Fibroblast of gingiva (primary cell): ENCODE data around the gene ROBO1.

Source experiments
- DNase-seq: peaks from one replicate; pipeline ENCODE4 v3.0.0-alpha.2; 2011; ENCODE audit warnings: low read depth

Gene ROBO1

DNA sequence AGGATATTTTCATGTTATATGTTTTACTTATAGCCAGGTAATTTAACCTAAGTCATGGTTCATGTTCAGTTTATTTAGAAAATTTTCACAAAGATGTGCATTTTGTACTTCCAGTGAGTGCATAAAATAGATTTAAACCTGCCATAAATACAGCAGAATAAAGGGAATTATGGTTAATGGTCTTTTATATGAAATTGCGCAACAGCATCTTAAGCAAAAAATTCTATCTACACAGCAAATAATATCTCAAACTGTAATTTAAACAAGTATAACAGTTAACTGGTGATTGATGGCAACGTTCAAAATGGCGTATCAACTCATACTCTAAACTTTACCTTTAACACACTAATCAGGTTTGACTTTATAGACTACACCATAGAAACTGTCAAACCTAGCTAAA is 97.6 kb downstream of the ROBO1 start:
- DNase-seq, result no peak

DNA sequence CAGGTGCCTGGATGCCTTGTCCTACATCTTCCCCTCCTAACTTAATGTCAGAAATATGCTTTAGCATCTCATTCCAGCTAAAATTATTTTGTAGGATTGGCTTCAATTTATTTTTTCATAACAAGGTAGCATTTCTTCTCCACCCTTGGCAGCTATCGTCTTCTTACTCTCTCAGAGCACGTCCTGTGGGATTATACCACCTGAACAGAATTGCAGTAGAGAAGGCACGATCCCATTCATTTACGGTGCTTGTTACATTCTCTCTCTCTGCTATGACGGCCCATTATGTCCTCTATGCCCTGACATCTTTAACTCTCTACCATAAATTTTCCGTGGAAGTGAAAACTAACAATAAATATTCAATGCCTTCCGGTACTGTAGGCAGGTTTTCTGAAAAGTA is 103.3 kb downstream of the ROBO1 start:
- DNase-seq, result no peak

DNA sequence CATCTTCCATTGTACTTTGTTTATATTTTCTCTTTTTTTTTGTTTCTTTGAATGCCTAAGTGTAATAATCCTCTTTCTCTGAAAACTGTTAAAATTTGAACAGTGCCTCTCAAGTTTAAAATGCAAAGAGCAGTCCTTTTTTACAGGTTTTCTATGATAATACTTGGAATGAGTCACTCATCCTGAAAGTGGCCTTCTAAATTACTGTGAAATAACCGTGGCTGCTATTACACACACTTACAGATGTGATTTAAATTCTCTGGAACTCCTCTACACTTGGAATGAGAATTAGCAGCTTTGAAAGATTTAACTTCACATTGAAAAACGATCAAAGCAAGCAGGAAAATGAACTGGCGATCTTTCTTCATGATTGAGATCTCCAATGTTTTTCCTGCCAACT is 105.9 kb downstream of the ROBO1 start:
- DNase-seq, result no peak

DNA sequence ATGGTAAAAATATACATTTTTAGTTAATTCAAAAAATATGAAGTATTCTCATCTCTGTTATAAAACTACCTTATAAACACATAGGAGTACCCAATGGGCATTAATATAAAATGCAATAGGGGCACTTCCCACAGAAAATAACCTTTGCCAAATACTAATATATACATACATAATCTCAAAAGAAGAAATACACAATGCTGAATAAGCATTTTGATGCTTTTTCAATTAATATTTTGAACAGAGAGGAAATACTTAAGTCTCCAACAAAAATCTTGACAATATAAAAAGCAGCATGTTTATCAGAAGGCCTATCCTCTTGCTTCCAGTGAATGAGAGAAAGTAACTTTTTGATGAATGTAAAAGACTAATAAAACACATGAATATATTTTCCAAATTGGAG is 110.7 kb downstream of the ROBO1 start:
- DNase-seq, result no peak

DNA sequence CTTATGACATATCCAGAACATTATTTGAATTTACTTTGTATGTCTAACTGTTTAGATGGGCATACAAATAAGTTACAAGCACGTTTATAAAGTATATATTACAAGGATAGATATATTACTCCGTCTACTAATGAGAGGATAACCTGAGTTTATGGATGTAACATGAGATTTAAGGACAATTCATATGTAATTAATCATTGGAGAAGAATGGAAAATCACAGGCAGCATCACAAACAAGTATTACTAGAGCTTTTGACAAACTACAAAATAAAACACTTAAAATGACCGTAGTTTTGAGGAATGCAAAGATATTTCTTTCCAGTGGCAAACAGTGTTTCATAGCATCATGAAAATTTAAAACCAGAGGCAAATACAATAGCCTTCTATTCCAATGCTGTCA is 113.8 kb downstream of the ROBO1 start:
- no peak for DNase-seq

DNA sequence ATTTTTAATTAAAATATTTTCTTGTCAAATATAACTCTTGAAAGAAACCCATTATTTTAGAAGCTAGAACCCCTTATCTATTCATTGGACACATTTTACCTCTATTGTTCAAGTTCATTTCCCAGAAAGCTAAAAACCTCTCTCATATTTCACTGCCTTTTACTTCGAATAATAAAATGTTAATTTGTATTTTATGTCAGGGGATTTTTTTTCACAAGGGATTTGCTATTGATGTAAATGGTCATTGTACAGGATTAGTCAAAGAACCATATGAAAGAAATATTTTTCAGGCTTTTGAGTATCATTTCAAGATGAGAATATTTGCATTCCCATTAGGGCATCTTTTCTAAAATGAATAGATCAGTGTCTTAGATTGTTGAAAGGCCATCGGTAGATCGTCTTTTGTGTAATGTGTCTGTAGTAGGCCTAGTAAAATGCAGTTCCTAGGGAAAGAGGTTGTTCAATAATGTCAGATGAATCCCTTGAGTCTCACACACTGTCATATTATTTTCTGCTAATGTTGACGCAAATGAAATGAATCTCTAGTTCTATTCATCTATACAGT is 114.5 kb downstream of the ROBO1 start:
- DNase-seq, result no peak

DNA sequence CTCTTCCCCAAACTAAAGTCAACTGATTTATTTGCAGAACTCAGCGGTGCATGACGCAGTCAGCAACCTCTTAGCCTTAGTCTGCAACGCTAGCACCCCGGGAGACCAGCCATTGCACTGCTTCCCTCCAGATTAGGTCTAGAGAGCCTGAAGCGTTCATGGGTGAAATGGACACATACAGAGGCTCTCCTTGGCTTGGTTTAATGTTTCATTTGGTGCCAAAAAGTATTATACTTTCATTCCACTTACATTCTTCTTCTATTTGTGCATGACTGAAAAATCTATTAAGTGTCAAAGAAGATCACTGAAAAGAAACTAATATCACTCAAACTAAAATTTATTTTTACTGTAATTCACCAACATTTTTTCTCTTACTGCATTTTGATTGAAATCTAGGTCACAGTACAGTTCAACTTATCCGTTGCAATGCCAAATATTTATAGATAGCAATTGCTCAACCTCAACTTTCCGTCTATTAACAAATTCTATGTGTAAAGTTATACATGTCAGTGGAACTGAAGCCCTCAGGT is 116.2 kb downstream of the ROBO1 start:
- no peak for DNase-seq

DNA sequence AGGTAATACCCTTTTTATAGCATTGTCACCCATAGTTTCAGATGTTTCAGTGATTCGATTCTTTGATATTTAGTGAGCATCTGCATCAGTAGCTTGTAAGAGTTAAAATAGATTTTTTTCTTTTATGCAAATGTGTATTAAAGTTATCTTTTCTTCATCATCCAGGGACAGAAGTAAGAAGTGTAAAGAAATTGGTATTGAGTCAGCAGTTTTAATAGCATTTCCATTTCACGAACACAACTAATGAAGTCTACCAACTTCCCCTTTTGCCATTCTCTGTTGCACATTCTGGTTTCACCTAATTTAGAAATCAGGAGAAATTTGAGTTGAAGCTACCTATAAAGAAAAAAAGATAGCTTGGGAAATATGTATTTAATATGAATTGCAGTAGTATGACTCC is 127.9 kb downstream of the ROBO1 start:
- DNase-seq, result no peak

DNA sequence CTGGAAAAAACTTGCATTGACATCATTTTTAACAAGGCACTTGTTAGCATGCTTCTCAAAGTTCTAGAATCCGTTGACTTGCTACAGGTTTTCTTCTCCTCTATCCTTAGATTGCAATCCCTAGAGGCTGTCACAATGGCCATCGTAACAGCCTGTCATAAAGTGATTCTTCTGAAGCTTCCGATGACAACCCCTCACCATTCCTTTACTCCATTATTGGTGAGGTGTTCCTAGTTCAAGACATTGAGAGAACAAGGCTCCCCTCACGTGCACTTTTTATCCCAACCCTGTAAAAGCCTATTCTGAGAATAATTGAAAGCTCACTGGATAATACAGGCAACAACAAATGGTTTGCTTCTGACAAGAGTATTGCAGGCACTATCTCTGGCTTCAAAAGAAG is 131.4 kb downstream of the ROBO1 start:
- DNase-seq, result no peak

DNA sequence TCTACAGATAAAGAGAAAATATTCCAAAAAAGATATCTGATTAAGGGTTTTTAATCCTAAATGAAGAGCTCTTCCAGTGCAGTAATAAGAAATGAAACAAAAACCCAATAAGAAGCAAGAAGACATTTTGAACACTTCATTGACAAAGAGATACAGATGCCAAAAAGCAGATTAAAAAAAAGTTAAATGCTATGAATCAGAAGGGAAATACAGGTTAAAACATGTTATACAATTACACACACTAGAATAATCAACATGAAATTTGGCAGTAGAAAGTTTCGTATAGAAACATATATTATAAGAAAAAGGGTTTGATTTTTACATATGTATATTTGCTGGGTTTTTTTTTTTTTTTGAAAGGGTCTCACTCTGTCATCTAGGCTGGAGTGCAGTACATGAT is 135.0 kb downstream of the ROBO1 start:
- no peak for DNase-seq

DNA sequence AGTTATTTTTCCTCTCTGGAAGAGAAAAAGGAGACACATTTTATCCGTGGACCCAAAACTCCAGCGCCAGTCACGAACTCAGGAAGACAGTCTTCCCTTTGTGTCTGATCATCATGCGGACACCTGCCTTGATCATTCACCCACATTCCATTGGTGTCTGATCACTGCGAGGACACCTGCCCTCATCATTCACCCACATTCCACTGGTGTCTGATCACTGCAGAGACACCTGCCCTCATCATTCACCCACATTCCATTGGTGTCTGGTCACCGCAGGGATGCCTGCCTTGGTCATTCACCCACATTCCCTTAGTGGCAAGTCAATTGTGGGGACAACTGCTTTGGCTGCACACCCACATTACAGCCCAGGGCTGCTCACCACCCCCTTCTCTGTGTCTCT is 148.9 kb downstream of the ROBO1 start:
- DNase-seq, result no peak

DNA sequence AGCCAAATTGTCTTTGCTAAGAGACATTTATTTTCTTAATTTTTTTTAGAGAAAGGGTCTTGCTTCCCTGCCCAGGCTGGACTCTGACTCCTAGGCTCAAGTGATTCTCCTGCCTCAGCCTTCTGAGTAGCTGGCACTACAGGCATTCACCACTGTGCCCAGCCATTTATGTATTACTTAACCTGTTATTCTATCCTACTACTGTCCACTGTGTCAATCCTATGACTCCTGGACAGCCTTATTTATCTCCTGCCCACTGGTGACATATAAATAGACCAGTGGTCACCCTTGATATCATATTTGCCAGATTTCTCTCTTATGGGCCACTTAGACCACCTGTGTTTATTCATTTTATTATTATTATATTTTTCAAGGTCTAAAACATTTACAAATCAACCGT is 161.4 kb downstream of the ROBO1 start:
- no peak for DNase-seq

DNA sequence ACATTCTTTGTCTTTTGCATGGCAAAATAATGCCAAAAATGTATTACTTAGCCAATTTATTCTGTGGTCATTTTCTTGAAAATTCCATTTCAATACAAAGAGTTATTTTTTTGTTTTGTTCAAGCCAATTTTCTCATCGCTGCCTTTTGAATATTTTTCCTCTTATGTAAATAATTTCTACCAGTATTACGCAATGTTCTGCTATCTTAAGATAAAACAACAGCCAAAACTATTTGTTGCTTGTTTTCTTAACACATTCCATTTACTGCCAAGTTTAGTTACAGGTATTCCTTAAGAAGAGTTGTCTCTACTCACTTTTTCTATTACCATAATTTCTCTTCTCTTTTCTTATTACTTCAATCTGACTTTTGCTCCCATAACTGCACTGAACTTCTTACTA is 163.1 kb downstream of the ROBO1 start:
- DNase-seq, result no peak

DNA sequence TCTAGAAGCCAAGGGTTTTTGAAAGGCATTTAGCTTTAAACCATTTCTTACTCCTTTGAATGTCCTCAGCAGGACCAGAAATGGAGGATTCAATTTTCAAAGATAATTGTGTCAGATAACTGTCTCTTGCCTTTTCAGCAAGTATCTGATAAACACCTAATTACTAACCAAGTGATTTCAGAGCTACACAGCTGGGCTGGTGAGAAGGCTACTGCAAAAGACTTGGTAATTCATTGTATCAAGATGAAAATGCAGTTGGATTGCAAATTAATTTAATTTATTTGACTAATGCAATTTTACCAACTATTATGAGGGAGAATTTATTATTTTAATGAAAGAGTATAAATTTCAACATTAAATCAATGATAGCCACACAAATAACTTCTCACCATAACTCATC is 165.4 kb downstream of the ROBO1 start:
- DNase-seq, result no peak

DNA sequence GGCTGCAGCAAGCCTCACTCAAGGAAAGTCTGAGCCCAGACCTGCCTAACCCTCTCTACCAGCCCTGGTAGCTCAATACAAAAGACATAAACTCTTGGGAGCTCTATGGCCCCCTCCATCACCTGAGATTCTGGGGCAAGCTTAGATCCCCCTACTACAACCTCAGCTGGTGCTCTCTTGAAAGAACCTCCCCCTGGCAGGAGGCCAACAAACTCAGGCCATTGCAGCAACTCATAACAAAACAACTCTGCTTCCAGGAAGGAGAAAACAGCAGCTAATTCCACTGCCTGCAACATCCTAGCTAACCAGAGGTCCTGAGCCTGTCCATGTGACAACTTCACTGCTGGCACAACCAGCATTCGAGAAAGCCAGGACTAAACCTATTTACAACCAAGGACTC is 169.2 kb downstream of the ROBO1 start:
- DNase-seq, result no peak

DNA sequence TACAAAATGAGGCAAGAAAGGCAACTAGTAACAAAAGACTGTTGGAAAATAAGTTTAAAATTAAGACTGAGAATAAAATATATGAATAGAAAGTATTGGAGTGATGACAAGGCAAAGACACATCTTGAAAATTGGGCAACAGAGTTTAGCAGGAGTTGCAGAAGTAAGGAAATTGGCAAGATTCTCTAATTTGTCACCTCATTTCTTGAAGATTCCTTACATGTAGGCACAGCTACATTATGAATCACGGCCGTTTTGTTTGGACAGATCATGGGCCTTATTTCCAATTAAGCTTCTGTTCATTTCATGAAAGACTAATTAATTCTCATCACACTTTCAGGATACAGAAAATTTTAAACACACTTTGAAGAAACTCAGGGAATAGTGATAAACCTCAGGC is 170.1 kb downstream of the ROBO1 start:
- DNase-seq, result no peak

DNA sequence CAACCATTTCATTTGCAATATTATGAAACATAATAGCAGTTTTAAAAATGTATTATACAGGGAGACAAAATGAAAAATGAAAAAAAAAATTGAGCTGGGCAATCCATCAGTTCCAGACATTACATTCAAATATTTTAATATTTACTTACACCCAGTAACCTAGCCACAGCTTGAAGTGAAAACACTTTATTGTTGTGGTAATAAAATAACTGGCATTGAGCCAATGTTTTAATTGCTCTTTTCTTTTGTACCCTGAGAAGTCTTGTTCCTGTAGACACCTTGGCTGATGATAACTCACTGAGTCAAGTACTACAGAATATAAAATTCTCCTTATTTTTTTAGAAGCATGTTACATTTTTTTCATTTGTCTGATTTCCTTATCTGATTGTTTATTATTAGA is 180.6 kb downstream of the ROBO1 start:
- DNase-seq, result no peak

DNA sequence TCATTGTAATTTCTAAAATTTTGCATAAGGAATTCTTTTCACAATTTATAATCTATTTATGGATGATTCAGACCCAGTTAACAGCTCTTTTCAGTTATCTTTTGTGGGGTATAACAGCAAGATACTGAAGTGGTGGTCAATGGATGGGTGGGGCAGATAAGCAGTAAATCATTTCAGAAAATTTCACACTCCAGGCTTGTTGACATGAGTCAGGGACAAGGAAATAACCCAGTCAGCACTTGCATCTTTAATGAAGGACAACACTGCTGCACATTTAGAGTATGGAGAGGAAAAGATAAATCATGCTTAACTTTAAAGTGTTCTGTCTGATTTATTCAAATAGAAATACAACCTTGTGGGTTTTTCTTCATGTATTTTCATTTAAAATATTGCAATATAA is 181.6 kb downstream of the ROBO1 start:
- no peak for DNase-seq

DNA sequence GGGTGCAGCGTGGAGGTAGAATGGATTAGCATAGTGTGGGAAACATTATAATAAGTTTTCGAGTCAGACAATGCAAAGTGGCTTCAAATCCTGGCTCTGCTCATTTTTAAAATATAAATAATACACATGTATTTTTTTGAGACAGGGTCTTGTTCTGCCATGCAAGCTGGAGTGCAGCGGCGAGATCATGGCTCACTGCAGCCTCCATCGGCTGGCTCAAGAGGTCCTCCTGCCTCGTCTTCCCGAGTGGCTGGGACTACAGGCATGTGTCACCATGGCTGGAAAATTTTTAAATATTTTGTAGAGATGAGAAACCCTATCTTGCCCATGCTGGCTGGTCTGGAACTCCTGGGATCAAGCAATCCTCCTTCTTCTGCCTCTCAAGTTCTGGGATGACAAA is 194.9 kb downstream of the ROBO1 start:
- no peak for DNase-seq

DNA sequence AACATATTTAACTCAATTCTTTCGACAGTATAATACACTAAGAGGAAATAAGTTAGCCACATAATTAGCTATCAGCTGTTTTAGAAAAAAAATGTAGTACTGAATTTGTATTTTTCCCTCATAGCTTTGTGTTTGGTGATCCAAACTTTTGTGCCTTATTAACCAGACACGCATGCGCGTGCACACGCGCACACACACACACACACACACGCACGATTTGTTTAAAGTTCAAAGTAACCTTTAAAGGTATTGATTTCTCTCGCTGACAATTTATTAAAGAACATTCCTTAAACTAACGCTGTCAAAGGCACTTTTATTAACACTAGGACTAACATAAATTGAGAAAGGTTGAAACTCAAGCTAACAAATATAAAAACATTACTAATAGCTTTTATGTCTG is 198.9 kb downstream of the ROBO1 start:
- DNase-seq, result no peak

DNA sequence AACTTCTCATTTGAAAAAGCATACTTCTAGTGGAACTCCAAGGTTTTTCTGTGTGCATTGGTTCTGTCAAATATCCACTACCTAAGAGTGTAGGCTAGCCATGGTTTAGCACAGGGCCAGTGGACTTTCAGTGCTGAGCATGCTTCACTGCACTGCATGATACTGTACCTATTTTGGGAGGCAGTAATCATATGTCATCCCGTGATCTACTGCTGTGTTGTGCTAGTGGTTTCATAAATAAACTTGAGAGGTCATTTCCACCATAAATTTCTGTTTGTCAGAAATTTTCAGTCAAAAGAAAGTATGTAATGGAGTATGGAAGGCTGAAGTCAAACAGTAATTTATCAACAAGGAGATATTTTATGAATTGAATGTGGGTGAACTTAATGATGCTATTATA is 203.6 kb downstream of the ROBO1 start:
- no peak for DNase-seq

DNA sequence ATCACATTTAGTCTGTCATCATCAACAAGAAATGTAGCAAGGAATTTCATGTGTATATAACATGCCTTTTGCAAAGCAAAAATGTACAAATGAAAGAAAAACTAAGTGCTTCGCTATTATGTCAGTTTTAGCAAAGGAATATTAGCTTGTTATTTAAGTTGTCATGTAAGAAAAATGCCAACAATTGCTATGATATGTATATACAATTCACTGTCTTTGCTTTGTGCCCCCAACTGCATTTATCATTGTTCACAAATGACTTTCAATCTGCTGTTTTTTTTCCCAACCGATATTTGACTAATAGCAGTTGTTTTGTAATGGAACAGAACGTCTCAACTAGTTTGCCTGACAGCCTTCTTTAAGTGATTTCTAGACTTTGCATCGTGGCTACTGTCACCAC is 207.1 kb downstream of the ROBO1 start:
- DNase-seq, result no peak

DNA sequence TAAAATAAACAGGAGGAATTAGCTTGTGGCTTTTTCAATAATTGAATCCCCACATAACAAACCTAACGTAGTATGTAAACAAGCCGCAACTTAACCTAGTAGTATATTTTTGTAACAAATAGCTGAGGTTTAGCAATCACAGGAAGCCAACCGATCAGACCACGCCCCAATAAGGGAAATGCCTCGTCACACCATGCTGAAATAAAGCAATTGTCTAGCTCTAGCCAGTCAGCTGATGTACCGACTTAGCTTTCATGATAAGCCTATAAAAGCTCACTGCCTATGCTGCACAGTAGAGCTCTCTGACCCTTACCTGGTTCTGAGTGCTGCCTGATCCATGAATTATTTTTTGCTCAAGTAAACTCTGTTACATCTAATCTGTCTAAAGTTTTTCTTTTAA is 208.9 kb downstream of the ROBO1 start:
- DNase-seq, result no peak

DNA sequence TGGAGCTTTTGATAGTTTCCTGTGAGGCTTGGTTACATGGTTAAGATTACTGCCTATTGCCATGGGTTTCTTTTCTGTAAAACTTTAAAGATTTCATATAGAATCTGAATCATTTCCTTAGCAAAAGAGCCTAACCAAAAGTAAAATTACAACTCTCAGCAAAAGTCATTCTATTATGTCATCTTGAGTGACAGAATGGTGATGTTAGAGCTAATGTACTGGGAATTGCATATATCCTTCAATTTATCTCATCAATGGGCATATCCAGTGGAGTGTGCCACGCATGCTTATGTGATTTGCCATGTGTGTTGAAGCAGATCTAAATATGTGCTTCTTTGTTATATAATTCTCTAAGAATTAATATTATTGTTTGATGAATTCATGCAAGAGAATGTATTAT is 212.1 kb downstream of the ROBO1 start:
- DNase-seq, result no peak

DNA sequence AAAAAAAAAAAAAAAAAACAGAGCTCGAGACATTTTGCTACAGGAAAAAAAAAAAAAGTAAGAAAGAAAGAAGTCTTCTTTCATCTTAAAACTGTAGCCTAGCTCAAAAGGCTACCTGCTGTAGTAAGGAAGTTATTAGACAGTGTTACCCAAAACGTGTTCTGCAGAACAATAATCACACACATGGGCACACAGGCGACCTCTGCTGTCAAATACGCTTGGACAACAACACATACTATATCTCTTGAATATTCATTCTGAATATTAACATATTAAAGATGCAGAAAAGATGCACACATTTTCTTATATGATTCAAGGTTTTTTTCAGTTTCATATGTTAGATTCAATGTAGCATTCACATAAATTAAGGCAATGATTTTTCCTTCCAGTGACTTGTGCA is 215.8 kb downstream of the ROBO1 start:
- DNase-seq, result no peak
